HG03060 (cell line): ENCODE measurements around the gene NTRK2.

Source experiments
- ATAC-seq: cut with Tn5 transposase; IDR thresholded peaks from one replicate; pipeline ENCODE4 v1.9.1; 2021; ENCODE audit warnings: low read depth, moderate number of reproducible peaks; ENCODE audit not compliant: unreplicated experiment

NTRK2 gene

GRCh38 chr9:84731696-84732095, 62.2 kb downstream of the NTRK2 start:
- no peak for ATAC-seq

GRCh38 chr9:84736081-84736480, 66.6 kb downstream of the NTRK2 start:
- ATAC-seq = no peak

- no peak for ATAC-seq
Observed at GRCh38 chr9:84736536-84736935, 67.0 kb downstream of the NTRK2 start.

GRCh38 chr9:84738353-84738752, 68.8 kb downstream of the NTRK2 start:
- ATAC-seq = no peak

- no peak for ATAC-seq
Observed at GRCh38 chr9:84742261-84742660, 72.7 kb downstream of the NTRK2 start.

- ATAC-seq = peak; percentile 31
Observed at GRCh38 chr9:84744195-84744594, 74.7 kb downstream of the NTRK2 start.

GRCh38 chr9:84744726-84745125, 75.2 kb downstream of the NTRK2 start:
- ATAC-seq = no peak

GRCh38 chr9:84748112-84748511, 78.6 kb downstream of the NTRK2 start:
- ATAC-seq = peak; percentile 59

GRCh38 chr9:84750152-84750865, 80.8 kb downstream of the NTRK2 start:
- ATAC-seq = no peak

- ATAC-seq = no peak
Observed at GRCh38 chr9:84751921-84752320, 82.4 kb downstream of the NTRK2 start.

GRCh38 chr9:84754461-84754860, 84.9 kb downstream of the NTRK2 start:
- no peak for ATAC-seq

GRCh38 chr9:84754881-84755280, 85.4 kb downstream of the NTRK2 start:
- no peak for ATAC-seq

GRCh38 chr9:84755380-84755779, 85.9 kb downstream of the NTRK2 start:
- ATAC-seq = no peak

- no peak for ATAC-seq
Observed at GRCh38 chr9:84756171-84756570, 86.6 kb downstream of the NTRK2 start.

- no peak for ATAC-seq
Observed at GRCh38 chr9:84756731-84757130, 87.2 kb downstream of the NTRK2 start.

GRCh38 chr9:84758817-84759216, 89.3 kb downstream of the NTRK2 start:
- ATAC-seq = no peak

- peak; percentile 42 for ATAC-seq
Observed at GRCh38 chr9:84759300-84759750, 89.8 kb downstream of the NTRK2 start.

GRCh38 chr9:84759804-84760203, 90.3 kb downstream of the NTRK2 start:
- ATAC-seq = no peak

GRCh38 chr9:84761137-84761808, 91.7 kb downstream of the NTRK2 start:
- ATAC-seq = no peak

- no peak for ATAC-seq
Observed at GRCh38 chr9:84772511-84772910, 103.0 kb downstream of the NTRK2 start.

GRCh38 chr9:84773022-84773421, 103.5 kb downstream of the NTRK2 start:
- ATAC-seq = no peak

GRCh38 chr9:84775056-84775643, 105.6 kb downstream of the NTRK2 start:
- no peak for ATAC-seq
